Measurements from ENCODE around the gene RALGAPA2.

Gene RALGAPA2

GRCh38 chr20:20564279-20564678, 148.2 kb downstream of the RALGAPA2 start:
- Histone ChIP-seq H3K36me3 (ENCODE audit: insufficient read depth, low read length) (no peaks in the 10 kb centered on the region), H3K9ac (ENCODE audit: low read depth, low read length) (no peak overlapping the region), H3K9me3 (replicated peaks; ENCODE audit: low read length) (no peaks in the 10 kb centered on the region), H3K4me1 (ENCODE audit: control insufficient read depth, insufficient read depth, low read length) (no peaks in the 10 kb centered on the region), H3K4me3 (ENCODE audit: low read length) (no peak overlapping the region), H3K27me3 (ENCODE audit: control insufficient read depth, insufficient read depth, low read length) (no peaks in the 10 kb centered on the region), H3K4me2 (ENCODE audit: low read length) (no peak overlapping the region)

DNA sequence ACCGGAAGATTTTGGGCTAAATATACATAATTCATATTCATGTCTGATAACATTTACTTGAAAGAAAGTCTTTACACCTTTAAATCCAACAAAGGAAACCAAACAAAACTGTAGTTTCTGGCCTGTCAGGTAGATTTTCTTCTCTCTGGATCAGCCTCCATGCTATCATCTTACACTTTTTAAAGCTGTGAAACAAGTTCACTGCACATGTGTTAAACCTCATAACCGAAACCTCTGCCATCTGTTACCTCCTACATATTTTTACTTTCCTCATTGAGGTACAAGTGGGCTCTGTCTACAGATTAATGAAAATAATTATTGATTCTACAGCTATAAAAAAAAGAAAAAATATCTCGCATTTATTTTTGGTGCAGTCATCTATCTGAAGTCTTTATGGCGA, 149.9 kb downstream of the RALGAPA2 start:
- H3K4me3 ChIP-seq (ENCODE audit: low read length), result no peak overlapping the region

GRCh38 chr20:20561841-20562240, 150.6 kb downstream of the RALGAPA2 start:
- H3K9ac ChIP-seq (ENCODE audit: low read depth, low read length), result no peak overlapping the region
- no peaks in the 10 kb centered on the region for H3K4me1 ChIP-seq (ENCODE audit: control insufficient read depth, insufficient read depth, low read length)
- H3K4me2 ChIP-seq (ENCODE audit: low read length), result no peak overlapping the region
- no peaks in the 10 kb centered on the region for H3K36me3 ChIP-seq (ENCODE audit: insufficient read depth, low read length)
- no peak overlapping the region for H3K4me3 ChIP-seq (ENCODE audit: low read length)
- no peaks in the 10 kb centered on the region for H3K9me3 ChIP-seq (replicated peaks; ENCODE audit: low read length)
- H3K27me3 ChIP-seq (ENCODE audit: control insufficient read depth, insufficient read depth, low read length), result no peaks in the 10 kb centered on the region

More for the DNA sequence above, 149.9 kb downstream of the RALGAPA2 start:
- no peak overlapping the region for H3K9ac ChIP-seq (ENCODE audit: low read depth, low read length)
- H3K4me1 ChIP-seq (ENCODE audit: control insufficient read depth, insufficient read depth, low read length), result no peaks in the 10 kb centered on the region
- no peak overlapping the region for H3K4me2 ChIP-seq (ENCODE audit: low read length)
- H3K36me3 ChIP-seq (ENCODE audit: insufficient read depth, low read length), result no peaks in the 10 kb centered on the region
- H3K27me3 ChIP-seq (ENCODE audit: control insufficient read depth, insufficient read depth, low read length), result no peaks in the 10 kb centered on the region
- H3K9me3 ChIP-seq (replicated peaks; ENCODE audit: low read length), result no peaks in the 10 kb centered on the region

- Histone ChIP-seq H3K36me3 (ENCODE audit: insufficient read depth, low read length) (no peaks in the 10 kb centered on the region), H3K9me3 (replicated peaks; ENCODE audit: low read length) (no peaks in the 10 kb centered on the region), H3K27me3 (ENCODE audit: control insufficient read depth, insufficient read depth, low read length) (no peaks in the 10 kb centered on the region), H3K4me3 (ENCODE audit: low read length) (no peak overlapping the region), H3K9ac (ENCODE audit: low read depth, low read length) (no peak overlapping the region), H3K4me2 (ENCODE audit: low read length) (no peak overlapping the region), H3K4me1 (ENCODE audit: control insufficient read depth, insufficient read depth, low read length) (no peaks in the 10 kb centered on the region)
Measured at GRCh38 chr20:20561172-20561571, 151.3 kb downstream of the RALGAPA2 start.

DNA sequence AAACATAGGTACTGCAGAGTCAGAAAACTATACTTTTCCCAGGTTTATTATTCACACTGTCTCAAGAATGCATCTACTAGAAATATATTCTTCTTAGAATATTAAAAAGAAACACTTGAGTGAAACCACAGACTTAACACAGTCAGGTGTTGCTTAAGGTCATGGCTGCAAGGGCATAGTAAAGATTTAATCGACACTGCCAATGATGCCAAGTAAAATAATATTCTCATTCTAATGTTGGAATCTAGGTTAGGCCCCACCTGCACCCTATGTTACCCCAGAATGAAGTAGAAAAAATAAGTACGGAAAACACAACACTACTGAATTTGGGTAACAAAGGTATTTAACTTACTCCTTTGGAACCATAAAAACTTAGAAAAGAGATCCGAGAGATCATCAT, 155.0 kb downstream of the RALGAPA2 start:
- Histone ChIP-seq H3K9me3 (replicated peaks; ENCODE audit: low read length) (no peaks in the 10 kb centered on the region), H3K36me3 (ENCODE audit: insufficient read depth, low read length) (no peaks in the 10 kb centered on the region), H3K9ac (ENCODE audit: low read depth, low read length) (no peak overlapping the region), H3K4me1 (ENCODE audit: control insufficient read depth, insufficient read depth, low read length) (no peaks in the 10 kb centered on the region), H3K4me2 (ENCODE audit: low read length) (no peak overlapping the region), H3K4me3 (ENCODE audit: low read length) (no peak overlapping the region), H3K27me3 (ENCODE audit: control insufficient read depth, insufficient read depth, low read length) (no peaks in the 10 kb centered on the region)

DNA sequence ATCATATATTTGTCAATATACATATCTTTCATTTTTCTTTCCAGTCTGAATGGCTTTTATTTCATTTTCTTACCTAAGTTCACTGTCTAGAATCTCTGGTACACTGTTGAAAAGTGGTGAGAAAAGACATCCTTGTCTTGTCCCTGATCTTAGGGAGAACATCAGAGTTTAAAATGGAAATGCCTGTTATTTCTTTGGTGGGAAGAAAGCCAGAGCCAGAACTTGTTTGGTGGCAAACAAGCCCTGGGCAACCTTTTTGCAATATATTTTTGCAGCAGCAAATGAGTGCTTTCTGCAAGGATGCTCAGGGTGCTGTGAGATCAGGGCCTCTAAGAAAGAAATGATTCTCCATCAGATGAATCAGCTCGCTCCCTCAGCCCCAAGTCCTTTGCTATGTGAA, 156.6 kb downstream of the RALGAPA2 start:
- Histone ChIP-seq H3K36me3 (ENCODE audit: insufficient read depth, low read length) (no peaks in the 10 kb centered on the region), H3K27me3 (ENCODE audit: control insufficient read depth, insufficient read depth, low read length) (no peaks in the 10 kb centered on the region), H3K4me3 (ENCODE audit: low read length) (no peak overlapping the region), H3K4me2 (ENCODE audit: low read length) (no peak overlapping the region), H3K9me3 (replicated peaks; ENCODE audit: low read length) (no peaks in the 10 kb centered on the region), H3K4me1 (ENCODE audit: control insufficient read depth, insufficient read depth, low read length) (no peaks in the 10 kb centered on the region), H3K9ac (ENCODE audit: low read depth, low read length) (no peak overlapping the region)

DNA sequence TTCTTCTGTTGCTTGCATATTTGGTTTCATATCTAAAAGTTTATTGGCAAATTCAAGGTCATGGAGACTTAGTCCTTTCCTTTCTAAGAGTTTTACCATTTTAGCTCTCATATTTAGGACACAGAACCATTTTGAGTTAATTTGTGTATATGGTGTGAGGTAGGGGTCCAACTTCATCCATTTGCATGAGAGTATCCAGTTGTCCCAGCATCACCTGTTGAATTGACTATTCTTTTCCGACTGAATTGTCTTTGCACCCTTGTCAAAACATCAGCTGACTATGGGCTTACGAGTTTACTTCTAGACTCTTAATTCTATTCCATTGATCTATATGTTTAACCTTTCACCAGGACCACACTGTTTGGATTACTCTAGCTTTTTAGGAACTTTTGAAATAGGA, 157.5 kb downstream of the RALGAPA2 start:
- Histone ChIP-seq H3K4me1 (ENCODE audit: control insufficient read depth, insufficient read depth, low read length) (no peaks in the 10 kb centered on the region), H3K27me3 (ENCODE audit: control insufficient read depth, insufficient read depth, low read length) (no peaks in the 10 kb centered on the region), H3K9me3 (replicated peaks; ENCODE audit: low read length) (no peaks in the 10 kb centered on the region), H3K9ac (ENCODE audit: low read depth, low read length) (no peak overlapping the region), H3K36me3 (ENCODE audit: insufficient read depth, low read length) (no peaks in the 10 kb centered on the region), H3K4me3 (ENCODE audit: low read length) (no peak overlapping the region), H3K4me2 (ENCODE audit: low read length) (no peak overlapping the region)

DNA sequence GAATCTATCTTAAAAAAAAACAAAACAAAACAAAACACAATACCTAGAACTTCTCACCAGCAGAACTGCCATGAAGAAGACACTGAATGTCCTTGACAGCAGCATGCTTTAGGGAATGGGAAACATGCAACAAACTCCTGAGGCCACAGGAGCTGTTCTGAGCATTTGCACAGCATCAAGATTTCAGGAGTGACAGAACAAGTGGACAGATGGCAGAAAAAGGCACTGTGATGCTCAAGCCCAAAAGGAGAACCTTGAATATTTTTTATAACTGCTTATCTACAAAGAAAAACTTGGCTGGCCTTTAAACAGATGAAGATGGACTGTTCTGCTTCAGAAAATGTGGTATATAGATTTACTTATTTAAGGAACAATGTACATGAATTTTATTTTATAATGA, 158.9 kb downstream of the RALGAPA2 start:
- no peaks in the 10 kb centered on the region for H3K4me1 ChIP-seq (ENCODE audit: control insufficient read depth, insufficient read depth, low read length)
- no peaks in the 10 kb centered on the region for H3K36me3 ChIP-seq (ENCODE audit: insufficient read depth, low read length)
- H3K9me3 ChIP-seq (replicated peaks; ENCODE audit: low read length), result no peaks in the 10 kb centered on the region
- no peaks in the 10 kb centered on the region for H3K27me3 ChIP-seq (ENCODE audit: control insufficient read depth, insufficient read depth, low read length)
- no peak overlapping the region for H3K4me3 ChIP-seq (ENCODE audit: low read length)
- no peak overlapping the region for H3K4me2 ChIP-seq (ENCODE audit: low read length)
- no peak overlapping the region for H3K9ac ChIP-seq (ENCODE audit: low read depth, low read length)

- Histone ChIP-seq H3K4me2 (ENCODE audit: low read length) (no peak overlapping the region), H3K4me3 (ENCODE audit: low read length) (no peak overlapping the region), H3K27me3 (ENCODE audit: control insufficient read depth, insufficient read depth, low read length) (no peaks in the 10 kb centered on the region), H3K36me3 (ENCODE audit: insufficient read depth, low read length) (no peaks in the 10 kb centered on the region), H3K9ac (ENCODE audit: low read depth, low read length) (no peak overlapping the region), H3K4me1 (ENCODE audit: control insufficient read depth, insufficient read depth, low read length) (no peaks in the 10 kb centered on the region), H3K9me3 (replicated peaks; ENCODE audit: low read length) (no peaks in the 10 kb centered on the region)
Measured at GRCh38 chr20:20552076-20552475, 160.4 kb downstream of the RALGAPA2 start.

GRCh38 chr20:20551409-20551808, 161.0 kb downstream of the RALGAPA2 start:
- Histone ChIP-seq H3K4me1 (ENCODE audit: control insufficient read depth, insufficient read depth, low read length) (no peaks in the 10 kb centered on the region), H3K27me3 (ENCODE audit: control insufficient read depth, insufficient read depth, low read length) (no peaks in the 10 kb centered on the region), H3K4me3 (ENCODE audit: low read length) (no peak overlapping the region), H3K4me2 (ENCODE audit: low read length) (no peak overlapping the region), H3K9ac (ENCODE audit: low read depth, low read length) (no peak overlapping the region), H3K36me3 (ENCODE audit: insufficient read depth, low read length) (no peaks in the 10 kb centered on the region), H3K9me3 (replicated peaks; ENCODE audit: low read length) (no peaks in the 10 kb centered on the region)

DNA sequence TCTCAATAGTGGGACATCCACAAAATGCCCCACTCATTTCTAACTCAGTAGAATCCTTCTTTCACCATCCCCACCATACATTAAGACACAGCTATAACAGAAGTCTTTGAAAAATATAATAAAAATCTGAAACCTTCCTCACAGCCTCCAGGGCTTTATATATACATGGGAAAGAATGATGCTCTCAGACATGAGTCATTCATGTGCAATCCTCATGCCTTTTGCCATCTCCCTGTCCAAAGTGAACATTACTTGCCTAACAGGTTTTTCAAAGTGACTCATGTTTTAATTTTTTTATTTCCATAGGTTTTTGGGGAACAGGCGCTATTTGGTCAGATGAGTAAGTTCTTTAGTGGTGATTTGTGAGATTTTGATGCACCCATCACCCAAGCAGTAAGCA, 162.7 kb downstream of the RALGAPA2 start:
- Histone ChIP-seq H3K4me3 (ENCODE audit: low read length) (no peak overlapping the region), H3K36me3 (ENCODE audit: insufficient read depth, low read length) (no peaks in the 10 kb centered on the region), H3K4me2 (ENCODE audit: low read length) (no peak overlapping the region), H3K4me1 (ENCODE audit: control insufficient read depth, insufficient read depth, low read length) (no peaks in the 10 kb centered on the region), H3K9me3 (replicated peaks; ENCODE audit: low read length) (no peaks in the 10 kb centered on the region), H3K9ac (ENCODE audit: low read depth, low read length) (no peak overlapping the region), H3K27me3 (ENCODE audit: control insufficient read depth, insufficient read depth, low read length) (no peaks in the 10 kb centered on the region)

- H3K27me3 ChIP-seq (ENCODE audit: control insufficient read depth, insufficient read depth, low read length), result no peaks in the 10 kb centered on the region
- H3K4me1 ChIP-seq (ENCODE audit: control insufficient read depth, insufficient read depth, low read length), result no peaks in the 10 kb centered on the region
- no peaks in the 10 kb centered on the region for H3K9me3 ChIP-seq (replicated peaks; ENCODE audit: low read length)
- H3K4me2 ChIP-seq (ENCODE audit: low read length), result no peak overlapping the region
- no peaks in the 10 kb centered on the region for H3K36me3 ChIP-seq (ENCODE audit: insufficient read depth, low read length)
- H3K4me3 ChIP-seq (ENCODE audit: low read length), result no peak overlapping the region
- no peak overlapping the region for H3K9ac ChIP-seq (ENCODE audit: low read depth, low read length)
Measured at GRCh38 chr20:20549267-20549612, 163.2 kb downstream of the RALGAPA2 start.
